HUES64 (cell line): ENCODE measurements around the gene RRAS2.
A peak's percentile ranks its signal among the peaks of the same experiment; 100 is the strongest.

ENCODE experiments used
- H3K27ac ChIP-seq: 2 replicates; pipeline ENCODE4 v1.7.0; 2013; ENCODE audit warnings: low read depth, low read length, inconsistent platforms
- H3K27me3 ChIP-seq: 2 replicates; pipeline ENCODE4 v1.6.1; 2013; ENCODE audit warnings: mild to moderate bottlenecking, low read length; ENCODE audit not compliant: insufficient read depth
- H3K36me3 ChIP-seq: 2 replicates; pipeline ENCODE4 v1.6.1; 2013; ENCODE audit warnings: mild to moderate bottlenecking, low read length; ENCODE audit not compliant: insufficient read depth
- H3K4me1 ChIP-seq: 2 replicates; pipeline ENCODE4 v1.6.1; 2013; ENCODE audit warnings: mild to moderate bottlenecking, low read length, moderate library complexity; ENCODE audit not compliant: insufficient read depth
- H3K4me3 ChIP-seq: 2 replicates; pipeline ENCODE4 v1.5.1; 2013; ENCODE audit warnings: mild to moderate bottlenecking, low read length, moderate library complexity
- H3K9ac ChIP-seq: 2 replicates; pipeline ENCODE4 v1.6.1; 2013; ENCODE audit warnings: mild to moderate bottlenecking, low read depth, low read length
- H3K9me3 ChIP-seq: 2 replicates; pipeline ENCODE4 v1.6.1; 2013; ENCODE audit warnings: low read depth, low read length; ENCODE audit not compliant: insufficient read depth
- WGBS: fragments of 150-250, 120-280 bp; methylation state at CpG from one replicate; pipeline ENCODE4 v1.1.7; 2013; ENCODE audit warnings: missing lambda C conversion rate; 5-methylcytosine and 5-hydroxymethylcytosine counted together

Gene RRAS2

GRCh38 chr11:14371249-14371648 lies 12.3 kb upstream of the RRAS2 start:
- H3K9me3 ChIP-seq = no peaks in the 10 kb centered on the region
- no peak overlapping the region for H3K27ac ChIP-seq
- H3K36me3 ChIP-seq = no peaks in the 10 kb centered on the region
- H3K27me3 ChIP-seq = no peaks in the 10 kb centered on the region
- H3K4me3 ChIP-seq = no peak overlapping the region
- H3K9ac ChIP-seq = no peak overlapping the region
- peaks cover 13% of the 10 kb centered on the region for H3K4me1 ChIP-seq

- Histone ChIP-seq H3K9ac (no peak overlapping the region), H3K4me3 (no peak overlapping the region), H3K9me3 (no peaks in the 10 kb centered on the region), H3K36me3 (no peaks in the 10 kb centered on the region), H3K4me1 (peaks cover 13% of the 10 kb centered on the region), H3K27me3 (no peaks in the 10 kb centered on the region), H3K27ac (no peak overlapping the region)
- WGBS = 35% methylated on average over 1 of the region's 1 CpG
Measured at GRCh38 chr11:14370496-14370895, 11.5 kb upstream of the RRAS2 start.

GRCh38 chr11:14369598-14369997 lies 10.6 kb upstream of the RRAS2 start:
- Histone ChIP-seq H3K9me3 (no peaks in the 10 kb centered on the region), H3K9ac (no peak overlapping the region), H3K4me3 (no peak overlapping the region), H3K27ac (no peak overlapping the region), H3K27me3 (no peaks in the 10 kb centered on the region), H3K36me3 (no peaks in the 10 kb centered on the region), H3K4me1 (0 out of 2 replicates have a peak, but pooled peaks cover 7% of the 10 kb centered on the region)

GRCh38 chr11:14366936-14367335 lies 8.0 kb upstream of the RRAS2 start:
- Histone ChIP-seq H3K27ac (no peak overlapping the region), H3K9ac (no peak overlapping the region), H3K27me3 (no peaks in the 10 kb centered on the region), H3K9me3 (no peaks in the 10 kb centered on the region), H3K4me1 (peaks cover 7% of the 10 kb centered on the region; the same call in 1 of the 2 replicates), H3K4me3 (no peak overlapping the region), H3K36me3 (no peaks in the 10 kb centered on the region)

GRCh38 chr11:14364322-14364721 lies 5.3 kb upstream of the RRAS2 start:
- 95% methylated on average over 5 of the region's 5 CpGs for WGBS
- Histone ChIP-seq H3K9ac (no peak overlapping the region), H3K4me3 (no peak overlapping the region), H3K27ac (no peak overlapping the region), H3K36me3 (no peaks in the 10 kb centered on the region), H3K4me1 (no peaks in the 10 kb centered on the region; the same call in 1 of the 2 replicates), H3K27me3 (peaks cover 3% of the 10 kb centered on the region; the same call in 1 of the 2 replicates), H3K9me3 (no peaks in the 10 kb centered on the region)

- no peak overlapping the region for H3K4me3 ChIP-seq
- no peak overlapping the region for H3K9ac ChIP-seq
- no peak overlapping the region for H3K27ac ChIP-seq
- H3K9me3 ChIP-seq = no peaks in the 10 kb centered on the region
- no peaks in the 10 kb centered on the region for H3K36me3 ChIP-seq
- H3K27me3 ChIP-seq = peaks cover 3% of the 10 kb centered on the region; the same call in 1 of the 2 replicates
- H3K4me1 ChIP-seq = no peaks in the 10 kb centered on the region; the same call in 1 of the 2 replicates
- 87% methylated on average over 3 of the region's 3 CpGs for WGBS
Measured at GRCh38 chr11:14362611-14363010, 3.6 kb upstream of the RRAS2 start.

- H3K4me1 ChIP-seq = peaks cover 6% of the 10 kb centered on the region
- H3K4me3 ChIP-seq = no peak overlapping the region
- H3K27ac ChIP-seq = no peak overlapping the region
- no peak overlapping the region for H3K9ac ChIP-seq
- H3K27me3 ChIP-seq = peaks cover 3% of the 10 kb centered on the region; the same call in 1 of the 2 replicates
- no peaks in the 10 kb centered on the region for H3K9me3 ChIP-seq
- H3K36me3 ChIP-seq = no peaks in the 10 kb centered on the region
Measured at GRCh38 chr11:14361951-14362350, 3.0 kb upstream of the RRAS2 start.

GRCh38 chr11:14360976-14361375 lies 2.0 kb upstream of the RRAS2 start:
- Histone ChIP-seq H3K9me3 (no peaks in the 10 kb centered on the region), H3K4me1 (peaks cover 12% of the 10 kb centered on the region), H3K27ac (no peak overlapping the region), H3K36me3 (peaks cover 4% of the 10 kb centered on the region; the same call in 1 of the 2 replicates), H3K9ac (no peak overlapping the region), H3K4me3 (no peak overlapping the region), H3K27me3 (peaks cover 3% of the 10 kb centered on the region; the same call in 1 of the 2 replicates)
- WGBS = 92% methylated on average over 17 of the region's 17 CpGs

- H3K27ac ChIP-seq = no peak overlapping the region
- H3K9ac ChIP-seq = no peak overlapping the region
- H3K4me1 ChIP-seq = peaks cover 21% of the 10 kb centered on the region
- H3K36me3 ChIP-seq = peaks cover 4% of the 10 kb centered on the region; the same call in 1 of the 2 replicates
- H3K9me3 ChIP-seq = no peaks in the 10 kb centered on the region
- H3K27me3 ChIP-seq = peaks cover 3% of the 10 kb centered on the region; the same call in 1 of the 2 replicates
- peak overlapping the region; percentile 99 for H3K4me3 ChIP-seq
- WGBS = 90% methylated on average over 5 of the region's 5 CpGs
Measured at GRCh38 chr11:14359501-14360031, 583 bp upstream of the RRAS2 start.

GRCh38 chr11:14357881-14358728 lies 878 bp downstream of the RRAS2 start:
- H3K4me1 ChIP-seq = peaks cover 30% of the 10 kb centered on the region
- H3K27ac ChIP-seq = peak overlapping the region; percentile 81
- under 1% methylated on average over 72 of the region's 73 CpGs for WGBS
- H3K36me3 ChIP-seq = peaks cover 4% of the 10 kb centered on the region; the same call in 1 of the 2 replicates
- peaks cover 3% of the 10 kb centered on the region; the same call in 1 of the 2 replicates for H3K27me3 ChIP-seq
- H3K4me3 ChIP-seq = peak overlapping the region; percentile 99
- H3K9ac ChIP-seq = peak overlapping the region; percentile 92
- H3K9me3 ChIP-seq = no peaks in the 10 kb centered on the region

- Histone ChIP-seq H3K27me3 (peaks cover 3% of the 10 kb centered on the region; the same call in 1 of the 2 replicates), H3K4me3 (no peak overlapping the region), H3K9ac (no peak overlapping the region), H3K9me3 (no peaks in the 10 kb centered on the region), H3K27ac (no peak overlapping the region), H3K36me3 (peaks cover 4% of the 10 kb centered on the region; the same call in 1 of the 2 replicates), H3K4me1 (peaks cover 36% of the 10 kb centered on the region)
- WGBS = 95% methylated on average over 2 of the region's 2 CpGs
Measured at GRCh38 chr11:14356342-14356741, 2.6 kb downstream of the RRAS2 start.
